ENCODE results near the gene ITIH4. TPM values are rescaled to one million over a fixed set of nuclear protein-coding genes. Genes with fewer than 3 reads are reported as not detected.

Gene ITIH4
- total RNA-seq, 1 experiment from 2014 or later = 1.7 TPM

- intact Hi-C loops (cut with micrococcal nuclease; ENCODE audit: unreplicated experiment) = no loop called here
- Histone ChIP-seq H3K27me3 (replicated peaks; ENCODE audit: insufficient read depth, low read depth, low read length, poor library complexity) (no peaks in the 10 kb centered on the region), H3K9me3 (ENCODE audit: low read depth, low read length, poor library complexity, severe bottlenecking) (no peaks in the 10 kb centered on the region), H3K4me1 (ENCODE audit: insufficient read depth, low read length, poor library complexity, severe bottlenecking) (no peaks in the 10 kb centered on the region), H3K4me3 (ENCODE audit: low read depth, low read length, poor library complexity, severe bottlenecking) (no peak overlapping the region), H3K36me3 (ENCODE audit: insufficient read depth, low read length, poor library complexity, severe bottlenecking) (no peaks in the 10 kb centered on the region), H3K27ac (ENCODE audit: low read depth, low read length, poor library complexity, severe bottlenecking) (no peak overlapping the region)
- no TSS peak for BruUV-seq (replicated peaks)
- DNase-seq (ENCODE audit: low spot score) = no peak
- POLR2A ChIA-PET (ENCODE audit: low non-redundant PET) = no interaction called here
- CTCF ChIA-PET = no interaction called here
- no peak for TF ChIP-seq EZH2 (IDR thresholded peaks at IDR 0.05; ENCODE audit: borderline replicate concordance, low read depth, low read length, poor library complexity, severe bottlenecking)
- no peak for TF ChIP-seq CTCF (conservative IDR thresholded peaks at IDR 0.05; ENCODE audit: low read depth, low read length)
These were observed 16.8 kb upstream of the ITIH4 start for GRCh38 chr3:52847241-52847640.

- CTCF ChIA-PET = no interaction called here
These were observed 16.0 kb upstream of the ITIH4 start for GRCh38 chr3:52846432-52846965.

GRCh38 chr3:52845691-52846431 is 15.4 kb upstream of the ITIH4 start:
- Histone ChIP-seq H3K9me3 (ENCODE audit: low read depth, low read length, poor library complexity, severe bottlenecking) (no peaks in the 10 kb centered on the region), H3K4me1 (ENCODE audit: insufficient read depth, low read length, poor library complexity, severe bottlenecking) (no peaks in the 10 kb centered on the region), H3K36me3 (ENCODE audit: insufficient read depth, low read length, poor library complexity, severe bottlenecking) (no peaks in the 10 kb centered on the region), H3K27me3 (replicated peaks; ENCODE audit: insufficient read depth, low read depth, low read length, poor library complexity) (no peaks in the 10 kb centered on the region), H3K27ac (ENCODE audit: low read depth, low read length, poor library complexity, severe bottlenecking) (no peak overlapping the region), H3K4me3 (ENCODE audit: low read depth, low read length, poor library complexity, severe bottlenecking) (no peak overlapping the region)
- BruUV-seq (replicated peaks) = no TSS peak
- intact Hi-C loops (cut with micrococcal nuclease; ENCODE audit: unreplicated experiment) = no loop called here
- TF ChIP-seq EZH2 (IDR thresholded peaks at IDR 0.05; ENCODE audit: borderline replicate concordance, low read depth, low read length, poor library complexity, severe bottlenecking) (no peak), CTCF (conservative IDR thresholded peaks at IDR 0.05; ENCODE audit: low read depth, low read length) (peak; percentile 49)
- POLR2A ChIA-PET (ENCODE audit: low non-redundant PET) = no interaction called here
- DNase-seq (ENCODE audit: low spot score) = no peak
- CTCF ChIA-PET = interaction anchor here (0.6 kb wide), 3 partner anchors 33 to 122 kb away, joined by 3 to 10 read pairs (median 5); no protein-coding TSS in a partner anchor

More at GRCh38 chr3:52846432-52846965, 16.0 kb upstream of the ITIH4 start:
- Histone ChIP-seq H3K36me3 (ENCODE audit: insufficient read depth, low read length, poor library complexity, severe bottlenecking) (no peaks in the 10 kb centered on the region), H3K27ac (ENCODE audit: low read depth, low read length, poor library complexity, severe bottlenecking) (no peak overlapping the region), H3K4me1 (ENCODE audit: insufficient read depth, low read length, poor library complexity, severe bottlenecking) (no peaks in the 10 kb centered on the region), H3K9me3 (ENCODE audit: low read depth, low read length, poor library complexity, severe bottlenecking) (no peaks in the 10 kb centered on the region), H3K27me3 (replicated peaks; ENCODE audit: insufficient read depth, low read depth, low read length, poor library complexity) (no peaks in the 10 kb centered on the region), H3K4me3 (ENCODE audit: low read depth, low read length, poor library complexity, severe bottlenecking) (no peak overlapping the region)
- POLR2A ChIA-PET (ENCODE audit: low non-redundant PET) = no interaction called here
- intact Hi-C loops (cut with micrococcal nuclease; ENCODE audit: unreplicated experiment) = no loop called here
- no TSS peak for BruUV-seq (replicated peaks)
- DNase-seq (ENCODE audit: low spot score) = no peak
- TF ChIP-seq EZH2 (IDR thresholded peaks at IDR 0.05; ENCODE audit: borderline replicate concordance, low read depth, low read length, poor library complexity, severe bottlenecking) (no peak), CTCF (conservative IDR thresholded peaks at IDR 0.05; ENCODE audit: low read depth, low read length) (no peak)
